Fibroblast of gingiva (primary cell): ENCODE results near the gene CFAP300.

ENCODE experiments used
- DNase-seq: peaks from one replicate; pipeline ENCODE4 v3.0.0-alpha.2; 2011; ENCODE audit warnings: low read depth

CFAP300 gene

DNA sequence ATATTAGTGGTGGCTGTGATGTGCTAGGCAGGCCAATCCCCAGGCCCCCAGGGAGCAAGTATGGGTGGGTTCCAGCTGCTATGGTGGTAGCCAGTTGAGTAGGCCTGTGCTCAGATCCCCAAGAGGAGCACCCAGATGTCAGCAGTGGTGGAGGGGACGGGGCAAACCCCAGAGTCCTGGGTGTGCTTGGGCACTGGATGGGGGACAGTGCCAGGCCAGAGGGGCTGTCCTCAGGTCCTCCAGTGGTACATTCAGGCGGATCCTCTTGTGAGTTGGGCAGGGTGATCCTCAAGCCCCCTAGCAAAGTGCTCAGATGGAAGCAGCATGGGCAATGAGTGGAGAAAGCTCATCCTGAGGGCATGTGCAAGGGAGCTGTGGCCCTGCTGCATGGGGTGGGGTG is 26.0 kb downstream of the CFAP300 start:
- DNase-seq: no peak

GRCh38 chr11:102079625-102080024 is 32.4 kb downstream of the CFAP300 start:
- no peak for DNase-seq

DNA sequence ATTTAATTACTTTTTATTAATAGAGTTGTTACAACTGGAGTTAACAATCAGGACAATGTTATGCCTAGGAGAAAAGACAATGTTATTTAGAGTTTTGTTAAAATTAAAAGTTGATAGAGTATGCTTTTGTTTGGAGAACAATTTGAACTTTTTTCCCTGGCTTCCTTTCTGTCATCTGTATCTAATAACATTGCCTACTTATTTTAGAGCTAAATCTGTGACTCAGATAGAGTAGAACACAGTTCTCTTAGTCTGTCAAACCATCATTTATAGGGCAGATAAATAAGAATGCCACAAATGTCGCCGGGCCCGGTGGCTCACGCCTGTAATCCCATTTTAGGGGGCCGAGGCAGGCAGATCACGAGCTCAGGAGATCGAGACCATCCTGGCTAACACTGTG is 34.1 kb downstream of the CFAP300 start:
- no peak for DNase-seq

DNA sequence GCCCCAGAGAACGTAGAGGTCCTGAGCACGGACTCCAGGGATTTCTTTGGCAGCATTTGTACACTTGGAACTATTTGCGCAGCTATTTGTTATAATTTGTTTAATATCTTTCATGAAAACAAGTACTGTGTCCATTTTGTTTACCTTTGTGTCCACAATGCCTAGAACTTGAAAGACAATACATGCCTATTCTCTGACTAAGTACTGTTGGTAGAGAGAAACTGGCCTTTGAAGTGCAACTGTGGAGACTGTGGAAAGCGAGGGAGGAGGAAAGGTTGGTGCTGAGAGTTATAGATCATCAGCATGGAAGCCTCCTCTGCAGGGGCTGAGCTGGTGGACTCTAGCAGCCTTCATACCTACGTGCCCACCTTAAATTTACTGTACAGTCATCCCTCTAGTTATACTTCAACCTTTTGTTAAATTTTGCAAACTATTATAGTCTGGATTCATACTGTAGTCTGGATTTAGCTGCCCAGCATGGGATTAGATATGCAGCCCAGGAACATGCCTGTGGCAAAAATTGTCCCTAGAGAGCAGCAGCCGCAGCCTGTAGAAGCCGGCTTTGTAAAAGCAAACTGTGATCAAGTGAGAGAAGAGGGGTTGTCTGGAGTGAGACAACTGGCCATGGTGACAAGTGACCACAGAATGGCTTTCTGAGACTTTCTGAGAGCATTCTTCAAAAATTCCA is 38.8 kb downstream of the CFAP300 start:
- no peak for DNase-seq

GRCh38 chr11:102097186-102097585 is 49.9 kb downstream of the CFAP300 start:
- no peak for DNase-seq

DNA sequence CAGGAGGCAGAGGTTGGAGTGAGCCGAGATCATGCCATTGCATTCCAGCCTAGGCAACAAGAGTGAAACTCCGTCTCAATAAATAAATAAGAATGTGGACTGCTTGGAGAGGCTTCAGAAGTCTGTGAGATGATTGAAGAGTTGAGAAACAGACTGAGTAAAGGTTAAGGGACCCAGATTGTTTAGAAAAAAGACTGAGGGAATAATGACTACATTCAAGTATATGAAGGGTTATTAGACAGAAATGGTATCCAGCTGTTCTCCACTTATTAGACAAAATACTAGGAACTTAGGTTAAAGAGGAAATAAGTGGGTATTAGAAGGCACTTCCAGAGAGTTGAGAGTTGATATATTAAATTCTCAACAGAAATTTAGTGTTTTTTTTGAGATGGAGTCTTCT is 52.5 kb downstream of the CFAP300 start:
- no peak for DNase-seq

DNA sequence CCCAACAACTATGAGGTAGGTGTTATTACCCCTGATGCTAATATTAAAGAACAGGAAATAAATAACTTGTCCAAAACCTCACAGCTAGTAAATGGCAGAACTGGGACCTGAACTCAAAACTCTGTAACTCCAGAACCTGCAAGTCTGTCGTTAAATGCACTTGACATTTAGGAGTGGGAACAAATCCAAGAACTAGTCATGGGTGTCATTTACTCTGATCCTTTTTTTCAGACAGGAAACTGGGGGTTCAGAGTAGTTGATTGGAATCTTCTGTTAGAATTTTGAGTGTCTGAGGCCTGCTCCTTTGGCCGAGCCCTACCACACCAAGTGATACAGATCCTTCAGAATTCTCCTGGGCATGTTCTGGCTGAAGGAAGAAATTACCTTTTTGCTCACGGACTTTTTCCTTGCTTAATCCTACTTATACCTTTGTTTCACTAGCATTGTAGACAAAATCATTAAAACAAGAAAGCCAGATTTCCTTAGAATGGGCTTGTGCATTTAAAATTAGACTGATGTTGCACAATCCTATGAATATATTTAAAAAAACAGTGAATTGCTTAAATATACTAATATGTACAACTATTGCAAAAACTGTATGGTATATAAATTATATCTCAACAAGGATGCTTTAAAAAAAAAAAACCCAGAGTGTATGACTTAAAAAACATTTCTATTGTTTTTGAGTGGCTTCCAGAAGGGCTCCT is 61.6 kb downstream of the CFAP300 start:
- DNase-seq: no peak

- peak; percentile 98 for DNase-seq
Measured at GRCh38 chr11:102109896-102110760, 62.9 kb downstream of the CFAP300 start, which contains the start of gene YAP1. Gene YAP1, plus strand, starts transcription at chr11:102110447. Its CDS starts 402 bp downstream, at chr11:102110849.

DNA sequence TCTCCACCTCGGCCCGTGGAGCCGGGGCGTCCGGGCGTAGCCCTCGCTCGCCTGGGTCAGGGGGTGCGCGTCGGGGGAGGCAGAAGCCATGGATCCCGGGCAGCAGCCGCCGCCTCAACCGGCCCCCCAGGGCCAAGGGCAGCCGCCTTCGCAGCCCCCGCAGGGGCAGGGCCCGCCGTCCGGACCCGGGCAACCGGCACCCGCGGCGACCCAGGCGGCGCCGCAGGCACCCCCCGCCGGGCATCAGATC is 63.4 kb downstream of the CFAP300 start:
- DNase-seq: no peak

GRCh38 chr11:102111011-102111786 is 64.0 kb downstream of the CFAP300 start:
- DNase-seq: peak; percentile 82

- peak; percentile 86 for DNase-seq
Measured at GRCh38 chr11:102111787-102112508, 64.7 kb downstream of the CFAP300 start.

- no peak for DNase-seq
Measured at GRCh38 chr11:102112509-102112821, 65.2 kb downstream of the CFAP300 start.

DNA sequence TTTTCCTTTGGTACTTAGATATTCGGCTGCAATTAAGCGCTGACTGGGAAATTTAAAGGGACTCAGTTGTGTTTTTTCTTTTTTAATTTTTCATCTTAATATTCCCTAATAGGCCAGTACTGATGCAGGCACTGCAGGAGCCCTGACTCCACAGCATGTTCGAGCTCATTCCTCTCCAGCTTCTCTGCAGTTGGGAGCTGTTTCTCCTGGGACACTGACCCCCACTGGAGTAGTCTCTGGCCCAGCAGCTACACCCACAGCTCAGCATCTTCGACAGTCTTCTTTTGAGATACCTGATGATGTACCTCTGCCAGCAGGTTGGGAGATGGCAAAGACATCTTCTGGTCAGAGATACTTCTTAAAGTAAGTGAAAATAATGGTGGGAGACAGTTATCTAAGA is 66.8 kb downstream of the CFAP300 start:
- no peak for DNase-seq

DNA sequence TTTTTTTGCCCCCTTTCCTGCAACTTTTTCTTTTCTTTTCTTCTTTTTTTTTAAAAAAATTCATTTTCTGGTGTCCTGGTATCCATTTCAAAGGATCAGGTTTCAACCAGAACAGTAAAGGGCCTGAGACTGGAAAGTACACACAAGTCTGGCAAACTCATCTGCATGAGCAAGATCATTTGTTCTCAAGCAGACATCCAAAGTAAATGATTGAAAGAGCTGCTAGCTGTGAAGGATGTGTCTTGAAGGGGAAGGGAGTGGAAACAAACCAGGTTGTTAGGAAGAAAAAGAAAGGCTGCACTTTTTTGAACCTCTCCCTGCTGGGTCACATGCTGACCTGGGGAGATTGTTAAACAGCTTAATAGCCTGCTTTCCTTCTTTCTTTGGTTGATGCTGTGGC is 68.3 kb downstream of the CFAP300 start:
- DNase-seq: peak; percentile 73

- no peak for DNase-seq
Measured at GRCh38 chr11:102116453-102117205, 69.4 kb downstream of the CFAP300 start.

DNA sequence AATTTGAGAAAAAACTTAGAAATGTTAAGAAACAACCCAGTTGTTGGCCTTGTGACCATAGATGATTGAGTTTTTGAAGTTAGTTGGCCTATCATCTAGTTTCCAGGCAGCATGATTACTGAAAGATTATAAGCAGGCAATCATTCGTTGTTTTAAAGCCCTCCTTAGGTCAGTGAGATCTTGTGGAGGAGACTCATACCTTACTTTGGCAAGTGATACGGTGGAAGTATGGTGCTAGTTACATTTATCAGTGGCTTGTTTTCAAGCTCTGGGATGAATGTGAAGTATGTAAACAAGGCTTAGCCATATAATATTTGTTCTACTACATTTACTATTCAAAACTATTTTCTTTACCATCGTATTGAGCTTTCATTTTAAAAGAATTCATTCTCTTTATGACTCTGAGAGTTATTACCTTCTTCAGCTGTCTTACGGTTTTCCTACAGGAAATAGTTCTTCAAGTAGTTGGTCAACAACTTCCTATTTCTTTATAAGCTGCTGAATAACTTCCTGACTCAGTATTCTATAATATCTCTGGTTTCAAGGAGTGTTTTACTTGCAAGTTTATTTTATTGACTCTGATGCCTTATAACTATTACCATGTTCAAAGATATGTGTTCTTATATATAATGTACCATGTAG is 70.4 kb downstream of the CFAP300 start:
- DNase-seq: no peak

- DNase-seq: no peak
Measured at GRCh38 chr11:102118937-102119336, 71.7 kb downstream of the CFAP300 start.

GRCh38 chr11:102119997-102120396 is 72.8 kb downstream of the CFAP300 start:
- DNase-seq: peak; percentile 61

GRCh38 chr11:102120437-102120973 is 73.3 kb downstream of the CFAP300 start:
- peak; percentile 69 for DNase-seq

DNA sequence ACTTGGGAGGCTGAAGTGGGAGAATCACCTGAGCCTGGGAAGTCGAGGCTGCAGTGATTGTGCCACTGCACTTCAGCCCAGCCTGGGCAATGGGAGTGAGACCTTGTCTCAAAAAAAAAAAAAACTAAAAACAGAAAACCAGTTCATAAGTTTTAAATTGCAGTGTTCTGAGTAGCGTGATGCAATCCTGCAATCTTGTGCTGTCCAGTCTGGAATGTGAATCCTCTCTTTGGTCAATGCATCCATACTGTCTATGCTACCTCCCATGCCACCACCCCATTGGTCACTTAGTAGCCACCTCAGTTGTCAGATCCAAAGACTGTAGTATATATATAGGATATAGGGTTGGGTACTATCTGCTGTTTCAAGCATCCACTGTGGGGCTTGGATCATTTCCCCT is 74.1 kb downstream of the CFAP300 start:
- peak; percentile 39 for DNase-seq
